Right lobe of liver (tissue), 4 donors: ENCODE data around the gene IGFBP4.

Experiments
- CTCF ChIP-seq, 4 donors: fragments of 200-600 bp in 3 of 4; fragments of 450-650 bp in 1 of 4; IDR thresholded peaks; one replicate each; pipeline versions ENCODE4 v1.5.1 to v1.8.0; 2016 to 2022; ENCODE audit warnings: antibody characterized with exemption in 4 of 4, mild to moderate bottlenecking in 2 of 4
- POLR2A ChIP-seq: fragments of 450-650 bp; IDR thresholded peaks from one replicate; pipeline ENCODE4 v1.6.1; 2017; ENCODE audit warnings: antibody characterized with exemption, mild to moderate bottlenecking
- donor health status: DM: no; HTN: no; CAD: no.
- donor health status: DM: no; HTN: no; CAD: no.
- donor health status: DM: no; HTN: yes; CAD: no.

- TF ChIP-seq POLR2A (no peak), CTCF (IDR thresholded peaks at IDR 0.05) (peak in 3 of 4 donors; percentile 5 to 17 (median 8))
Measured at GRCh38 chr17:40499551-40500189, 56.4 kb downstream of the IGFBP4 start.
